Heart right ventricle (tissue), 16 donors: ENCODE data around the gene FAM229B. TPM values are rescaled to one million over a fixed set of nuclear protein-coding genes. Genes with fewer than 3 reads are reported as not detected.

Experiments
- ATAC-seq, 8 donors: fragments of 200-7000 bp; cut with Tn5 transposase; one replicate each; pipeline ENCODE4 v1.9.1; 2020; ENCODE audit warnings: mild to moderate bottlenecking in 8 of 8, moderate library complexity in 8 of 8, moderate number of reproducible peaks in 1 of 8
- DNase-seq, 2 donors: peaks; one replicate each; pipeline ENCODE4 v3.0.0-alpha.2; 2020
- H3K27ac ChIP-seq, 10 donors: fragments of 200-600 bp; sonication (generic) in 2 of 10; one replicate each; pipeline versions ENCODE4 v1.5.0 to v1.8.0; 2020 to 2022; ENCODE audit warnings: mild to moderate bottlenecking in 3 of 10
- H3K27me3 ChIP-seq, 7 donors: fragments of 200-600 bp; one replicate each; pipeline ENCODE4 v1.8.0; 2021 to 2022; ENCODE audit warnings: mild to moderate bottlenecking in 2 of 7
- H3K36me3 ChIP-seq, 9 donors: fragments of 200-600 bp; sonication (generic) in 1 of 9; one replicate each; pipeline versions ENCODE4 v1.5.0 to v1.8.0; 2020 to 2022; ENCODE audit warnings: mild to moderate bottlenecking in 2 of 9
- H3K4me1 ChIP-seq, 9 donors: fragments of 200-600 bp; sonication (generic) in 1 of 9; one replicate each; pipeline versions ENCODE4 v1.5.0 to v1.8.0; 2020 to 2022; ENCODE audit warnings: mild to moderate bottlenecking in 4 of 9
- H3K4me3 ChIP-seq, 10 donors: fragments of 200-600 bp; sonication (generic) in 2 of 10; one replicate each; pipeline versions ENCODE4 v1.5.0 to v1.8.0; 2020 to 2022; ENCODE audit warnings: mild to moderate bottlenecking in 7 of 10, moderate library complexity in 2 of 10
- H3K9me3 ChIP-seq, 11 donors: fragments of 200-600 bp in 10 of 11; sonication (generic) in 2 of 11; one replicate each; pipeline versions ENCODE4 v1.5.0 to v1.8.0; 2013 to 2022; ENCODE audit warnings: mild to moderate bottlenecking in 2 of 11, control low read depth in 1 of 11, moderate library complexity in 1 of 11
- WGBS, 2 donors: extraction: QIAGEN DNeasy Blood & Tissue Kit; methylation state at CpG; one replicate each; pipeline ENCODE4 v1.1.7; 2013; ENCODE audit warnings: inconsistent platforms in 1 of 2; 5-methylcytosine and 5-hydroxymethylcytosine counted together
- intact Hi-C, 10 donors: fragments of 100-400 bp; cut with DNase I; formaldehyde crosslinking; loops; one replicate each; pipeline versions ENCODE4 v1.11.1 to v1.14.2; 2022
- polyA plus RNA-seq, 2 donors: library from polyadenylated mRNA; stranded (reverse); fragments of 200-250 nt; gene quantifications; one replicate each; pipeline ENCODE4 v1.2.3, GENCODE V29; 2013
- total RNA-seq, 10 donors: library from RNA; stranded (reverse); fragmentation: NEBNext Ultra II Directional in 3 of 10; extraction: Animal tissue kit (Norgen Biotek cat#: 25700) in 3 of 10; gene quantifications; one replicate each; pipeline versions ENCODE4 v1.2.1 to v1.2.4, GENCODE V29; 2021 to 2023
- TF ChIP-seq, protein P1 (sequence below), 9 donors: fragments of 200-600 bp; sonication (generic) in 2 of 9; IDR thresholded peaks; one replicate each; pipeline versions ENCODE4 v1.5.0 to v1.8.0; 2021 to 2022; ENCODE audit warnings: antibody characterized with exemption in 9 of 9, mild to moderate bottlenecking in 5 of 9, moderate library complexity in 1 of 9
- donor health status: Arrhythmogenic right ventricular cardiomyopathy.
- donor health status: ischemic (EF 13 %, LVEDD 7.1; RV severe dilation, severe dysfunction).
- donor health status: healthy with polysubstance abuse.
- donor health status: DM: no; HTN: yes; CAD: no.
- donor health status: DM: no; HTN: no; CAD: no.
- donor health status: ischemic (EF 25% LVEDD 6.9; RV normal size, moderate dysfunction).
- donor health status: ischemic (EF 25% LVEDD 5.7; RV mildly dilated, moderate dysfunction).
- donor health status: healthy.
- donor health status: DM: yes; HTN: yes; CAD: no.
- donor health status: Ischemic cardiomyopathy.
- donor health status: ischemic (EF 35%, LVEDD 5.7; RV mildly dilated, moderate dysfunction).
- donor health status: nonischemic (EF 11% LVEDD 7.7; RV severe dilation, severe dysfunction).
- donor health status: DM: yes; HTN: yes; CAD: no.
- donor health status: PGD.
- donor health status: ischemic (EF 29% LVEDD 5.4; RV normal size, mild dysfunction).
- donor health status: nonischemic (EF 23%, LVEDD 6.1; RV moderate dilation, normal function).

FAM229B gene
- total and polyA plus RNA-seq, 12 donors, result 36.7 to 88.7 (median 59.8) TPM

DNA sequence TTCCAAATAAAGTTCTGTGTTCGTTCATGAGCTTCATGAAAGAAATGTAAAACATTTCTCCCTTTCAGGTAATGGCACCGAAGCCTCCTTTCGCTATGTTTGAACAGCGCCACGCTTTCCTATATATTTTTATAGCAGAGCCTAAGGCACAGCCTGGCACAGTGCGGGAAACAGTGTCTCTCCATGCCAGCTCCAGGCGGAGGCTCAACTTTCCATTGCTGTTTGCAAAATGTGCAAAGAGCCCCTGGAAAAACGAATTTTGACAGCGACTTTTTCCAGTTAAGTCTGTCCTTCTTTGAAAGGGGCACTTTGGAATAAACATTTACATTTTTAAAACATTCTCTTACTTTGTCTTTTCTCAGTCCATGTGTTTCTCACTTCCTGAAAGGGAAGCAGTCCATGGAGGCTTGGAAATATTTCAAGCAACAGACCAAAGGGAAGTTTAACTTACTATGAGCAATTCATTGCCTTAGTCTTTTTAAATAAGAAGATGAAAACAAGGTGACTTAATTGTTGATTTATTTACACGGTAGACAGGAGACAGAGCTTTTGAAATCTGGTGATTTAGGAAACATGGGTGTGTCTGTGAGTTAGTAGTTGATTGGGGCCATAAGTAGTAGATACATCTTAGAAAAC, 32.7 kb upstream of the FAM229B start:
- Histone ChIP-seq H3K36me3 (no peaks in the 10 kb centered on the region), H3K4me3 (no peak overlapping the region), H3K27ac (no peak overlapping the region), H3K9me3 (peaks cover 0 to 9% (median 0%) of the 10 kb centered on the region in 11 donors), H3K27me3 (no peaks in the 10 kb centered on the region), H3K4me1 (no peaks in the 10 kb centered on the region)
- intact Hi-C loops, result no loop called here
- TF ChIP-seq, protein P1, sequence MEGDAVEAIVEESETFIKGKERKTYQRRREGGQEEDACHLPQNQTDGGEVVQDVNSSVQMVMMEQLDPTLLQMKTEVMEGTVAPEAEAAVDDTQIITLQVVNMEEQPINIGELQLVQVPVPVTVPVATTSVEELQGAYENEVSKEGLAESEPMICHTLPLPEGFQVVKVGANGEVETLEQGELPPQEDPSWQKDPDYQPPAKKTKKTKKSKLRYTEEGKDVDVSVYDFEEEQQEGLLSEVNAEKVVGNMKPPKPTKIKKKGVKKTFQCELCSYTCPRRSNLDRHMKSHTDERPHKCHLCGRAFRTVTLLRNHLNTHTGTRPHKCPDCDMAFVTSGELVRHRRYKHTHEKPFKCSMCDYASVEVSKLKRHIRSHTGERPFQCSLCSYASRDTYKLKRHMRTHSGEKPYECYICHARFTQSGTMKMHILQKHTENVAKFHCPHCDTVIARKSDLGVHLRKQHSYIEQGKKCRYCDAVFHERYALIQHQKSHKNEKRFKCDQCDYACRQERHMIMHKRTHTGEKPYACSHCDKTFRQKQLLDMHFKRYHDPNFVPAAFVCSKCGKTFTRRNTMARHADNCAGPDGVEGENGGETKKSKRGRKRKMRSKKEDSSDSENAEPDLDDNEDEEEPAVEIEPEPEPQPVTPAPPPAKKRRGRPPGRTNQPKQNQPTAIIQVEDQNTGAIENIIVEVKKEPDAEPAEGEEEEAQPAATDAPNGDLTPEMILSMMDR (IDR thresholded peaks at IDR 0.05), result no peak
- DNase-seq, result no peak
- no peak for ATAC-seq
- WGBS, 2 donors, result 84 to 87% methylated on average over 10 of the region's 10 CpGs

DNA sequence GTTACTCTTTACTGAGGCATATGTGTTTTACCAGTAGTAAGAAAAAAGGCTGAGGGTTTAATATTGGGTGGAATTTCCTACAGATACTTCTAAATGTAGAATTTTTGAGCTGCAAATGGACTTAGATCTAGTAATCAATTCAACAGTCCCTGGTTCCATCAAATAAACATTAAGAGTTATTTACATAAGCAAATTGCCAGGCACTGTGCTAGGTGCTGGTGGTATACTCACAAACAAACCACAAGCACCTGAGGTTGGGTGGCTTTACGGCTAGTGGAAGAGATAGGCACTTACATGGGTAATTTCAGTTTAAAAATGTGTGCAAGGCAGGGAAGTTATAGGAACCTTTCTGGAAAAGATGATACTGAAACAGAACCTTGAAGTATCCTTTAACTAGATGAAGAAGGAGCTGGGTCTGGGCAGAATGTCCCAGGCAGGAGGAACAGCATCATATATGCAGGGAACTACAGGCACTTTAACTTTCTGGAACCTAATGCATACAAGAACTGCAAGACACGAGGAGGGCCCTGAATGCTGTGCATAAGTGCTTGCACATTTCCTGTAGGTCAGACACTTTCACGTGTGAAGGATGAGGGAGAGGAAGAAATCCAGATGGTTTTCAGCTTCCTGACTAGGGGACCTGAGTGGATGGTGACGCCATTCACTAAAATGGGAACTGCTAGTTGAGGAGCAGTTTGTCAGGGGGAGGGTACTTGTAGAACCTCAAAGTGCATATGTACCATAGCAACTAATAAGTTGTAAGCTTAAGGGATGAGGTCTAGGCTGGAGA, 29.0 kb upstream of the FAM229B start:
- Histone ChIP-seq H3K36me3 (no peaks in the 10 kb centered on the region), H3K27ac (no peak overlapping the region), H3K9me3 (no peaks in the 10 kb centered on the region), H3K4me1 (no peaks in the 10 kb centered on the region), H3K27me3 (no peaks in the 10 kb centered on the region), H3K4me3 (no peak overlapping the region)
- no peak for ATAC-seq
- intact Hi-C loops, result no loop called here
- 56 to 70% methylated on average over 4 of the region's 4 CpGs for WGBS, 2 donors
- TF ChIP-seq, protein P1 (IDR thresholded peaks at IDR 0.05), result no peak
- DNase-seq, result no peak

DNA sequence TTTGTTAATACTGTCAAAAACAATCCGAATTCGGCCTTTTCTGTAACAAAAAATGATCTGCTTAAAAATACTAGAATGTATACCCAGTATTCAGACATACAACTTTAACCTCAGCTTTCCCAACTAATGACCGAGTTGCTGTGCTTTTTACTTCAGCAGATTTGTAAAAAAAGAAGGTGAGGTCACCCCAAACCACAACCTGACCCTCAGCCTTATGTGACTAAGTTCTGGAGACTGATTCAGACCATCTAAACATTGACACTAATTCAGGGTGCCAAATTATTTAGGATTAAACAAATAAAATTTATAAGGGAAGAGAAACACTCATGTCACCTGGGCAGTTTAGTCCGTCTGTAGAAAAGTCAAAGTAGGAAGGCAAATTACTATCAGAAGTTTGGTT, 25.8 kb upstream of the FAM229B start:
- ATAC-seq (no peak), DNase-seq (no peak)
- H3K9me3 ChIP-seq, result no peaks in the 10 kb centered on the region
- H3K27ac ChIP-seq, result no peak overlapping the region
- no peaks in the 10 kb centered on the region for H3K36me3 ChIP-seq
- 93 to 98% methylated on average over 4 of the region's 4 CpGs for WGBS, 2 donors
- TF ChIP-seq, protein P1 (IDR thresholded peaks at IDR 0.05), result no peak
- no peaks in the 10 kb centered on the region for H3K27me3 ChIP-seq
- intact Hi-C loops, result no loop called here
- no peaks in the 10 kb centered on the region for H3K4me1 ChIP-seq
- H3K4me3 ChIP-seq, result no peak overlapping the region

DNA sequence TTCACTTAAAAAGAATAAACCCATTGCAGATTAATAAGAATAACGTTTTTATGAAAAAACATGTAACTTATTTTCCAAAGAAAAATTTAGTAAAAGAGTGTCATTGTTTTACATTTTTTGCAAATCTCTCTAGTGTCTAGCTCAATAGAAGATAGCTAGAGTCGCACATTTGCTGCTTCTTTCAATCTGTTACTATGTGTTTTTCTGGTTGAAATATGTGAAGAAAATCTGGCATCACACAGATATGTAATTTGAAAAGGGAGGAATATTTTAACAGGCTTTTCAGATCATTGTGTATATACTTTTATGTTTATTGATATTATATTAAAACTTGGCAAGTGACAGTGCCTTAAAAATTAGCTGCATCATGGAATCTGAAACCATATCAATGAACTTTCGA, 24.4 kb upstream of the FAM229B start:
- Histone ChIP-seq H3K9me3 (no peaks in the 10 kb centered on the region), H3K36me3 (peaks cover 0 to 3% (median 0%) of the 10 kb centered on the region in 9 donors), H3K4me1 (no peaks in the 10 kb centered on the region), H3K27me3 (no peaks in the 10 kb centered on the region), H3K27ac (no peak overlapping the region), H3K4me3 (no peak overlapping the region)
- ATAC-seq (no peak), DNase-seq (no peak)
- TF ChIP-seq, protein P1 (IDR thresholded peaks at IDR 0.05), result no peak
- 87 to 91% methylated on average over 3 of the region's 3 CpGs for WGBS, 2 donors
- intact Hi-C loops, result no loop called here
